ENCODE results near the gene RBM26.

GRCh38 chr13:79386125-79386826 is 19.8 kb downstream of the RBM26 start:
- TF ChIP-seq, protein P1, sequence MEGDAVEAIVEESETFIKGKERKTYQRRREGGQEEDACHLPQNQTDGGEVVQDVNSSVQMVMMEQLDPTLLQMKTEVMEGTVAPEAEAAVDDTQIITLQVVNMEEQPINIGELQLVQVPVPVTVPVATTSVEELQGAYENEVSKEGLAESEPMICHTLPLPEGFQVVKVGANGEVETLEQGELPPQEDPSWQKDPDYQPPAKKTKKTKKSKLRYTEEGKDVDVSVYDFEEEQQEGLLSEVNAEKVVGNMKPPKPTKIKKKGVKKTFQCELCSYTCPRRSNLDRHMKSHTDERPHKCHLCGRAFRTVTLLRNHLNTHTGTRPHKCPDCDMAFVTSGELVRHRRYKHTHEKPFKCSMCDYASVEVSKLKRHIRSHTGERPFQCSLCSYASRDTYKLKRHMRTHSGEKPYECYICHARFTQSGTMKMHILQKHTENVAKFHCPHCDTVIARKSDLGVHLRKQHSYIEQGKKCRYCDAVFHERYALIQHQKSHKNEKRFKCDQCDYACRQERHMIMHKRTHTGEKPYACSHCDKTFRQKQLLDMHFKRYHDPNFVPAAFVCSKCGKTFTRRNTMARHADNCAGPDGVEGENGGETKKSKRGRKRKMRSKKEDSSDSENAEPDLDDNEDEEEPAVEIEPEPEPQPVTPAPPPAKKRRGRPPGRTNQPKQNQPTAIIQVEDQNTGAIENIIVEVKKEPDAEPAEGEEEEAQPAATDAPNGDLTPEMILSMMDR (IDR thresholded peaks at IDR 0.05) = no peak
- no peak for TF ChIP-seq POLR2A (IDR thresholded peaks at IDR 0.05)

Measured in Peyer's patch (tissue), 4 donors.